SKM-1 (cell line): ENCODE data around the gene PEAR1.

Experiments
- DNase-seq: peaks from one replicate; lab custom pipeline; 2025; ENCODE audit not compliant: unreplicated experiment; lab: John Stamatoyannopoulos, UW

The PEAR1 gene

DNA sequence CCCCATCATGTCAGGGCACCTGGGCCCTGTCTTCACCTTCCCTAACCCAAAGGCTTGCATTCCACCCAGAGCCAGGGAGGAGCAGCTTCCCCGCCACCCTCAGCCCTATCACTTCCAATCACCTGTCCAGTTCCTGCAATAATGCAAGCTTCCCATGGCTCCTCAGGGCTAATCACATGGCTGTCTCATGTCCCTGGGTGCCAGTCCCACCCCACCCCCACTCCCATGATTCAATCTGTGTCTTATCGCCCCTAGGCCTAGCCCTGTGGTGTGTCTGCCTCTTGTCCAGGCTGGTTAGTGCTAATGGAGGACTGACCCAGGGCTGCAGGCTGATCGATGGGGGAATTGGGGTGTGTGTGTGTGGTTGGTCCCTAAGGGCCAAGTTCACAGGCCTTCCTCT, 11.0 kb upstream of the PEAR1 start:
- no peak for DNase-seq

GRCh38 chr1:156883919-156884318, 9.6 kb upstream of the PEAR1 start:
- DNase-seq = no peak

GRCh38 chr1:156884560-156885184, 8.8 kb upstream of the PEAR1 start:
- no peak for DNase-seq

DNA sequence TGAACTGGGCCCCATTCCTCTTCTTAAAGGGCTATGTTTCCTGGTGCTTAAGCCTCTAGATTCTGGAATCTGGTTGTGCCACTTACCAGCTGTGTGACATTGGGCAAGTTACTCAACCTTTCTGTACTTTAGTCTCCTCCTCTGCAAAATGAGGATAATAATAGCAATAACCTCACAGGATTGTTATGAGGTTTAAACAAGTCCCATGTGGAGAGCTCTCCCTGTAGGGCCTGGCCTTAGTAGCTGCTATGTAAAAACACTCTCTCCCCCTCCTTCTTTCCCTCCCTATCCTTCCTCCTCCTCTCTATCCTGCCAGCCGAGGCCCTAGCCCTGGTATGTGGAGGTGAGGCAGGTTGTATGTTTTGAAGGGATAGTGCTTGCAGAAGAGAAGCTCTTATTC, 8.2 kb upstream of the PEAR1 start:
- no peak for DNase-seq

- no peak for DNase-seq
These were observed 7.6 kb upstream of the PEAR1 start for GRCh38 chr1:156885880-156886355.

DNA sequence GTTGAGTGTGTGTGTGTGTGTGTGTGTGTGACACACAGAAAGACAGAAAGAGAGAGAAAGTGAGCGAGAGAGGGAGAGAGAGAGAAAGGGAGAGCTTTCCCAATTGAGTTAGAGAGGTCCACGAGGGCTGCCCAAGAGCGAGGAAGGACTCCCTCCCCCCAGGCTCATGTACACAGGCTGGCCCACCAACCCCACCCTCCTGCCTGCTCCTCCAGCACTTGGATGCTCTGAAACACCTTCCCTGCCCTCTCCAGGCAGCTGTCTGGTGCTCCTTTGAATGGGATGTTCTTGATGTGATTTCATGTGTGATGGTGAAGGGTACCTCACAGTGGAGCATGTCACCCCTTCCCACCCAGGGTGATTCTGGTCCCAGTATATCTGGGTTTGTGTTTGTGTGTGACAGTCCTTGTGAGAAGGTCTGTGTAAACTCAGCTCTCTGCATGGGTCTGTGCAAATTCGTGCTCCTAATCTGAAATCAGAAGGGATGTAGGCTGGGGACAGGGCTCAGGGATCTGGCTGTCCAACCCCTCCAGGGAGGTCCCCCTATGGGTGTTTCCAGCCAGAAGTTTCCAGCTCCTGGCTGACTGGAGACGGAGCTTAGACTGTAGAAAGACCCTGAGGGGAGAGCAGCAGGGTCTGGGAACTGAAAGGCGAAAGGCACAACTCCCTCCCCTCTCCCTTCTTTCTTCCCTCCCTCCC, 6.8 kb upstream of the PEAR1 start:
- DNase-seq = no peak

DNA sequence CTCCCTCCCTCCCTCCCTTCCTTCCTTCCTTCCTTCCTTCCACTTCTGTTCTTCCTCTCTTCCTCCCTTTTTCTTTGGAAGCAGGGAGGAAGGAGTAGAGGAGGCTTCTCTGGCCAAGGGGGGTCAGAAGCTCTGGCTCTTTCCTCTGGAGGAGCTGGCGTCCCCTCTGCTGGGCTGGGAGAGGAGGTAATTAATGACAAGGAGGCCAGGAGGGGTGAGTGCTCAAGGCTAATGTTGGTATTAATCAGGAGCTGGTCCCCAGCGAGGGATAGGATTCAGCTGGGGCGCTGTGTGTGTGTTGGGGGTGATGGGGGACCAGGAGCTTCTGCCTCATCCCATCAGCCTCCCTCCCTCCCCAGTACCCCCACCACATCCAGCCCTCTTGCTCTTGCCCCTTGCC, 6.2 kb upstream of the PEAR1 start:
- no peak for DNase-seq

- no peak for DNase-seq
These were observed 5.8 kb upstream of the PEAR1 start for GRCh38 chr1:156887734-156888133.

- DNase-seq = peak; percentile 84
These were observed 3.5 kb upstream of the PEAR1 start for GRCh38 chr1:156889802-156890580.

DNA sequence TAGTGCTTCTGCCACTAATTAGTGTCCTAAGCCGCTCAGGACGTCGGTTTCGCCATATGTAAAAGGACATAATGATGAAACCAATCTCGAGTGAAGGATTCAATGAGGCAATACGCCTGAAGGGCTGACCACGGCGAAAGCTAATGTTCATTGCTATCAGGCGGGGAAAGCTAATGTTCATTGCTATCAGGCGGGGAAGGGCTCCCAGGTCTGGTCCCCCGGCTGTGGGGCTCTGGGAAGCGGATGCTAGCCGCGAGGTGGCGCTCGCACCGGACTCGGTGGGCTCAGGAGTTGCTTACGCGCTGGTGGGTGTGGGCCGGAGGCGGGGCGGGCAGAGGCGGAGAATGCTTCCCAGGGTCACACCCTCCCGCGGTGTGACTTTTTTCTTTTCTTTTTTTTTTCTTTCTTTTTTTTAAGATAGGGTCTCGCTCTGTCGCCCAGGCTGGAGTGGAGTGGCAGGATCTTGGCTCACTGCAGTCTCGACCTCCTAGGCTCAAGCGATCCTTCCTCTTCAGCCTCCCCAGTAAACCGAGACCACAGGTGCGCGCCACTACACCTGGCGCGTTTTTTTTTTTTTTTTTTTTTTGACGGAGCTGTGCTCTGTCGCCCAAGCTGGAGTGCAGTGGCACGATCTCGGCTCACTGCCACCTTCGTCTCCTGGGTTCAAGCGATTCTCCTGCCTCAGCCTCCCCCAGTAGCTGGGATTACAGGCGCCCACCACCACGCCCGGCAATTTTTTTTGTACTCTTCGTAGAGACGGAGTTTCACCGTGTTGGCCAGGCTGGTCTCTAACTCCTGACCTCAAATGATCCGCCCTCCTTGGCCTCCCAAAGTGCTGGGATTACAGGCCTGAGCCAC, 1.1 kb upstream of the PEAR1 start:
- DNase-seq = peak; percentile 78

DNA sequence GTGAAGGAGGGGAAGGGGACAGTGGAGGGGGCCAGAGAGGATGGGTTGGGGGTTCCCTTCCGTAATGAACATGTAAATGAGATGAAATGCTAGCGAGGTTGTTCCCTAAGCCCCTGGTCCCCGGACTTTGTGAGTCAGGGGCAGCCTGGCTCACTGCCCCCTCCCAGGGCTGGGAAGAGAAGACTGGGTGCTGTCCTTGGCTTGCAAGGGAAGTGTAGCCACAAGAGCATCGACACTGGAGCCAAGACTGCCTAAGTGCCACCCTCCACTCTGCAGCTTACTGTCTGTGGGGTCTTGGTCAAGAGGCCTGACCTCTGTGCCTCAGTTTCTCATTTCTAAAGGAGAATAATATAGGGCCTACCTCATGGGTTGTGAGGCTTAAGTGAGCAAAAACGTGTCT, 483 bp downstream of the PEAR1 start:
- DNase-seq = no peak

- DNase-seq = no peak
These were observed 1.4 kb downstream of the PEAR1 start for GRCh38 chr1:156894711-156895454.

GRCh38 chr1:156895455-156895812, 1.9 kb downstream of the PEAR1 start:
- no peak for DNase-seq

DNA sequence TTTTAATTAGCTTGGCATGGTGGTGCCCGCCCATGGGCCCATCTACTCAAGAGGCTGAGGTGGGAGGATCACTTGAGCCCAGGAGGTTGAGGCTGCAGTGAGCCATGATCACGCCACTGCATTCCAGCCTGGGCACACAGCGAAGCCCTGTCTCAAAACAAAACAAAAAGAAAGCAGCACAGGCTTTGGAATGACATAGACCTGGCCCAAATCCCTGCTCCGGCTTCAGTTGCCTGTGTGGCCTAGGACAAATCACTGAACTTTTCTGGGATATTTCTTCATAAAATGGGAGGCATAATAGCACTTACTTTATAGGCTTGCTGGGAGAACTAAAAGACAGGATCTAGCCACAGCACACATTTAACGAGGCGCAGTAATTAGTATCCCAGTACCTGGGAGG, 2.4 kb downstream of the PEAR1 start:
- no peak for DNase-seq

GRCh38 chr1:156896490-156897033, 3.0 kb downstream of the PEAR1 start:
- DNase-seq = no peak

- no peak for DNase-seq
These were observed 3.7 kb downstream of the PEAR1 start for GRCh38 chr1:156897078-156897825.

DNA sequence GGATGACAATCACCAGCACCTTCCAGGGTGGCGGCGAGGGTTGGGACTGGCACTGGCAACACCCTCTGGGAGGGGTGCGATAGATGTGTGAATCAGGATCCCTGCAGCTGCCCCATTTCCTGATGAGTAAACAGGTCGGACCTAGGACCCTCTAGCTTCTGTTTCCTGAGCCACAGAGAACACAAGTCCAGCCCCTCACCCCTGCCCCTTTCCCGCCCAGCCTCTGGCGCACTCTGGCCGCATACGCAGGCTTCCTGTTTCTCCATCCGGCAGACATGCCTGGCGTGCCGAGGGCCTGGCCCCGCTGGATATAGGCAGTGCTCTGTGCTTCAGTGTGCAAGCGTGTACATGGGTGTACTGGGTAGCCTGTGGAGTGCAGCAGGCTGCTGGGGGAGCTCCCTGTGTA, 4.6 kb downstream of the PEAR1 start:
- DNase-seq = no peak

- DNase-seq = no peak
These were observed 5.6 kb downstream of the PEAR1 start for GRCh38 chr1:156898971-156899664.
